H1 (cell line): Measurements from ENCODE around the gene CFAP157. TPM values are rescaled to one million over a fixed set of nuclear protein-coding genes. Genes with fewer than 3 reads are reported as not detected.
A peak's percentile ranks its signal among the peaks of the same experiment; 100 is the strongest.

Experiments used
- CTCF ChIA-PET: fragments of 300-600 bp; sonication (Branson Sonifier 250); formaldehyde crosslinking; loops from one replicate; lab custom pipeline; 2021; ENCODE audit not compliant: partially characterized antibody; lab: Charles Lee
- POLR2A ChIA-PET: fragments of 300-600 bp; sonication (Branson Sonifier 250); formaldehyde crosslinking; loops from one replicate; lab custom pipeline; 2021; ENCODE audit warnings: inconsistent platforms; ENCODE audit not compliant: partially characterized antibody; lab: Charles Lee
- DNase-seq, 2 experiments: peaks; one replicate each; pipeline versions ENCODE4 v3.0.0 to v3.0.0-alpha.2; 2010 to 2022; ENCODE audit warnings: low spot score in 2 of 2, low read depth in 1 of 2, mixed read lengths in 1 of 2
- FAIRE-seq: peaks from 2 replicates; lab custom pipeline; 2011; peaks lifted over from hg19 to GRCh38; lab: Jason Lieb, UNC
- H2AFZ ChIP-seq: 2 replicates; pipeline ENCODE4 v1.8.1; 2012; ENCODE audit warnings: low read length, inconsistent platforms
- H2AK5ac ChIP-seq: 2 replicates; pipeline ENCODE4 v1.6.1; 2013; ENCODE audit warnings: low read depth, low read length
- H2BK120ac ChIP-seq: replicated peaks from 2 replicates; pipeline ENCODE3; 2013; ENCODE audit warnings: low read depth, low read length, inconsistent platforms
- H2BK12ac ChIP-seq: 2 replicates; pipeline ENCODE4 v1.6.1; 2013; ENCODE audit warnings: low read depth, low read length
- H2BK15ac ChIP-seq: 2 replicates; pipeline ENCODE4 v1.6.1; 2013; ENCODE audit warnings: low read length
- H2BK20ac ChIP-seq: 2 replicates; pipeline ENCODE4 v1.6.1; 2013; ENCODE audit warnings: low read length
- H2BK5ac ChIP-seq: 2 replicates; pipeline ENCODE4 v1.6.1; 2013; ENCODE audit warnings: low read depth, low read length
- H3K14ac ChIP-seq: 2 replicates; pipeline ENCODE4 v1.6.1; 2013; ENCODE audit warnings: inconsistent platforms; ENCODE audit not compliant: insufficient read length
- H3K18ac ChIP-seq: 2 replicates; pipeline ENCODE4 v1.6.1; 2013; ENCODE audit warnings: low read length; ENCODE audit errors: extremely low read depth
- H3K23ac ChIP-seq: 2 replicates; pipeline ENCODE4 v1.6.1; 2013; ENCODE audit warnings: inconsistent platforms; ENCODE audit not compliant: insufficient read length
- H3K23me2 ChIP-seq: 2 replicates; pipeline ENCODE4 v1.6.1; 2013; ENCODE audit warnings: low read depth, low read length
- H3K27ac ChIP-seq: 2 replicates; pipeline ENCODE4 v1.6.1; 2011; ENCODE audit warnings: low read depth, low read length, inconsistent platforms
- H3K27me3 ChIP-seq, 4 experiments: replicated peaks in 1 of 4; 1 replicate in 1 of 4; 2 replicates in 3 of 4; pipeline versions ENCODE4 v1.6.1 to v1.8.1; 2011 to 2013; ENCODE audit warnings: low read length in 3 of 4, mild to moderate bottlenecking in 3 of 4, inconsistent platforms in 2 of 4, mixed read lengths in 2 of 4, moderate library complexity in 1 of 4; ENCODE audit not compliant: control insufficient read depth in 3 of 4, insufficient read depth in 3 of 4; ENCODE audit errors: extremely low read depth in 1 of 4
- H3K36me3 ChIP-seq, 4 experiments: 2 replicates each; pipeline versions ENCODE4 v1.6.1 to v1.8.1; 2011 to 2013; ENCODE audit warnings: mild to moderate bottlenecking in 4 of 4, low read length in 3 of 4, moderate library complexity in 2 of 4, control low read depth in 1 of 4, inconsistent platforms in 1 of 4; ENCODE audit not compliant: insufficient read depth in 4 of 4, control insufficient read depth in 2 of 4
- H3K4ac ChIP-seq: replicated peaks from 2 replicates; pipeline ENCODE3; 2013; ENCODE audit warnings: low read length, low read depth, mixed read lengths, inconsistent platforms; ENCODE audit not compliant: insufficient read length
- H3K4me1 ChIP-seq, 4 experiments: replicated peaks in 1 of 4; 1 replicate in 1 of 4; 2 replicates in 3 of 4; pipeline versions ENCODE4 v1.6.1 to v1.8.1; 2011 to 2013; ENCODE audit warnings: low read length in 3 of 4, inconsistent platforms in 2 of 4, mixed read lengths in 1 of 4; ENCODE audit not compliant: insufficient read depth in 4 of 4, control insufficient read depth in 3 of 4
- H3K4me2 ChIP-seq, 2 experiments: 2 replicates each; pipeline versions ENCODE4 v1.6.1 to v1.8.1; 2011 to 2013; ENCODE audit warnings: low read depth in 2 of 2, low read length in 2 of 2, control low read depth in 1 of 2, inconsistent platforms in 1 of 2, mild to moderate bottlenecking in 1 of 2; ENCODE audit not compliant: insufficient read depth in 1 of 2
- H3K4me3 ChIP-seq, 4 experiments: fragments of 200-600, 300-600 bp in 1 of 4; sonication (generic), shearing (Covaris generic), sonication (Bioruptor Twin) in 1 of 4; 2 replicates each; pipeline versions ENCODE4 v1.5.1 to v1.8.1; 2011 to 2016; ENCODE audit warnings: low read length in 4 of 4, low read depth in 3 of 4, control low read depth in 2 of 4, inconsistent platforms in 2 of 4, mild to moderate bottlenecking in 2 of 4, mixed read lengths in 1 of 4, moderate library complexity in 1 of 4; ENCODE audit not compliant: insufficient read depth in 2 of 4; ENCODE audit errors: extremely low read depth in 1 of 4
- H3K56ac ChIP-seq: replicated peaks from 2 replicates; pipeline ENCODE3; 2013; ENCODE audit warnings: low read depth, mild to moderate bottlenecking, mixed read lengths, low read length, inconsistent platforms; ENCODE audit not compliant: insufficient read length
- H3K79me1 ChIP-seq: 2 replicates; pipeline ENCODE4 v1.6.1; 2013; ENCODE audit warnings: low read depth, low read length, control low read depth
- H3K79me2 ChIP-seq, 2 experiments: 2 replicates each; pipeline versions ENCODE4 v1.6.1 to v1.8.1; 2012 to 2013; ENCODE audit warnings: low read length in 2 of 2, mild to moderate bottlenecking in 2 of 2, inconsistent platforms in 1 of 2; ENCODE audit not compliant: insufficient read depth in 2 of 2, control insufficient read depth in 1 of 2
- H3K9ac ChIP-seq, 4 experiments: replicated peaks in 1 of 4; 1 replicate in 1 of 4; 2 replicates in 3 of 4; pipeline versions ENCODE4 v1.6.1 to v1.8.1; 2011 to 2013; ENCODE audit warnings: low read depth in 3 of 4, low read length in 3 of 4, control low read depth in 2 of 4, mild to moderate bottlenecking in 2 of 4, moderate library complexity in 2 of 4, inconsistent platforms in 1 of 4; ENCODE audit errors: extremely low read depth in 1 of 4
- H3K9me3 ChIP-seq, 2 experiments: 2 replicates each; pipeline versions ENCODE4 v1.6.1 to v1.8.1; 2012 to 2013; ENCODE audit warnings: mild to moderate bottlenecking in 2 of 2, moderate library complexity in 2 of 2, control low read depth in 1 of 2, inconsistent platforms in 1 of 2, low read depth in 1 of 2, low read length in 1 of 2, mixed read lengths in 1 of 2; ENCODE audit not compliant: insufficient read depth in 2 of 2
- H4K20me1 ChIP-seq, 2 experiments: replicated peaks in 1 of 2; 2 replicates each; pipeline versions ENCODE3 to v1.8.1; 2011 to 2013; ENCODE audit warnings: inconsistent platforms in 2 of 2, low read length in 2 of 2, mild to moderate bottlenecking in 1 of 2; ENCODE audit not compliant: insufficient read depth in 2 of 2, control insufficient read depth in 1 of 2
- H4K5ac ChIP-seq: 2 replicates; pipeline ENCODE4 v1.6.1; 2013; ENCODE audit warnings: low read length, low read depth, mixed read lengths, inconsistent platforms; ENCODE audit not compliant: insufficient read length
- H4K8ac ChIP-seq: 2 replicates; pipeline ENCODE4 v1.8.0; 2013; ENCODE audit warnings: mild to moderate bottlenecking, moderate library complexity, low read length, inconsistent platforms; ENCODE audit not compliant: insufficient read depth; ENCODE audit errors: extremely low read depth
- H4K91ac ChIP-seq: replicated peaks from 2 replicates; pipeline ENCODE3; 2013; ENCODE audit warnings: low read length, mixed read lengths, inconsistent platforms; ENCODE audit not compliant: insufficient read length
- CHD2 ChIP-seq: IDR thresholded peaks from 2 replicates; pipeline ENCODE4 v1.6.1; 2012; ENCODE audit warnings: low read length, improper control_type of control experiment
- HDAC2 ChIP-seq, 2 experiments: fragments of 300-600 bp in 1 of 2; sonication (generic) in 1 of 2; IDR thresholded peaks; 2 replicates each; pipeline ENCODE4 v1.6.1; 2011 to 2012; ENCODE audit warnings: low read depth in 2 of 2, low read length in 2 of 2, mild to moderate bottlenecking in 2 of 2, moderate library complexity in 2 of 2, borderline replicate concordance in 1 of 2, inconsistent platforms in 1 of 2
- NRF1 ChIP-seq: IDR thresholded peaks from 2 replicates; pipeline ENCODE4 v1.6.1; 2011; ENCODE audit warnings: mild to moderate bottlenecking, low read depth, low read length, improper control_type of control experiment
- PHF8 ChIP-seq: fragments of 200-600 bp; sonication (generic); conservative IDR thresholded peaks from 2 replicates; pipeline ENCODE4 v1.7.1; 2012; ENCODE audit warnings: low read depth, mild to moderate bottlenecking, inconsistent platforms, low read length, moderate library complexity
- RXRA ChIP-seq: IDR thresholded peaks from 2 replicates; pipeline ENCODE4 v1.6.1; 2011; ENCODE audit warnings: low read depth, mild to moderate bottlenecking, low read length, moderate library complexity; ENCODE audit not compliant: insufficient read depth
- SAP30 ChIP-seq: fragments of 300-600 bp; sonication (generic); IDR thresholded peaks from 2 replicates; pipeline ENCODE4 v1.7.1; 2012; ENCODE audit warnings: low read length, moderate library complexity, mild to moderate bottlenecking, inconsistent platforms; ENCODE audit not compliant: insufficient read depth, insufficient replicate concordance
- WGBS, 2 experiments: shearing (Covaris generic) in 1 of 2; methylation state at CpG; one replicate each; pipeline versions ENCODE4 v1.1.6 to v1.1.7; 2013 to 2015; ENCODE audit warnings: low lambda C conversion rate in 2 of 2, mixed read lengths in 2 of 2, inconsistent platforms in 1 of 2, low coverage in 1 of 2, missing lambda C conversion rate in 1 of 2; ENCODE audit not compliant: insufficient replicate concordance in 2 of 2, insufficient coverage in 1 of 2, insufficient read length in 1 of 2; ENCODE audit errors: extremely low coverage in 1 of 2, missing lambda C conversion rate in 1 of 2; 5-methylcytosine and 5-hydroxymethylcytosine counted together
- polyA plus RNA-seq, 7 experiments: library from polyadenylated mRNA; depleted of rRNA in 3 of 7; stranded (reverse) in 5 of 7; unstranded in 2 of 7; fragments of >200 nt in 5 of 7; fragments of 200-250 nt in 2 of 7; gene quantifications; 1 replicate in 5 of 7; 2 replicates in 1 of 7; 4 replicates in 1 of 7; pipeline versions ENCODE4 v1.2.1 to v1.2.3, GENCODE V29; 2011 to 2013; ENCODE audit warnings: missing spikeins in 2 of 7, mixed read lengths in 2 of 7
- total RNA-seq: library from RNA; stranded (reverse); fragmentation: NEBNext Ultra II Directional; extraction: Animal tissue kit (Norgen Biotek cat#: 25700); gene quantifications from 2 replicates; pipeline ENCODE4 v1.2.1, GENCODE V29; 2021
- TF ChIP-seq, protein P1 (sequence below): IDR thresholded peaks from 2 replicates; pipeline ENCODE4 v1.6.1; 2012; ENCODE audit warnings: low read length, inconsistent platforms

Gene CFAP157
- total and polyA plus RNA-seq, 2 of the 8 experiments (the other 6 are each of a cell fraction or from before 2014, with no cell fraction given): not detected

- no peak overlapping the region for H3K23ac ChIP-seq
- peaks cover 3 to 11% (median 6%) of the 10 kb centered on the region in 4 experiments; a peak in 6 of 7 replicates for H3K4me1 ChIP-seq
- H4K8ac ChIP-seq: no peak overlapping the region
- H3K23me2 ChIP-seq: 0 out of 2 replicates have a peak, but pooled peaks cover 2% of the 10 kb centered on the region
- H3K4me2 ChIP-seq: no peak overlapping the region
- H3K9ac ChIP-seq: no peak overlapping the region
- no peak overlapping the region for H2BK15ac ChIP-seq
- no peaks in the 10 kb centered on the region for H3K9me3 ChIP-seq
- no peak overlapping the region for H4K91ac ChIP-seq
- DNase-seq: no peak
- no peak for FAIRE-seq
- H3K79me2 ChIP-seq: no peaks in the 10 kb centered on the region
- H4K20me1 ChIP-seq: peaks cover 0 to 2% of the 10 kb centered on the region in 2 experiments
- H3K27me3 ChIP-seq: no peaks in the 10 kb centered on the region
- H3K14ac ChIP-seq: no peak overlapping the region
- H4K5ac ChIP-seq: no peak overlapping the region
- no peak overlapping the region for H3K4me3 ChIP-seq
- H2AK5ac ChIP-seq: no peak overlapping the region
- WGBS, 2 experiments: 96% methylated on average over 9 of the region's 9 CpGs; no CpG with 5 or more reads in 1 of the 2 experiments
- H3K27ac ChIP-seq: no peak overlapping the region
- H2BK12ac ChIP-seq: 0 out of 2 replicates have a peak overlapping the region, but pooled peaks have one; percentile 39
- no peak overlapping the region for H2AFZ ChIP-seq
- no peak overlapping the region for H2BK20ac ChIP-seq
- no peak overlapping the region for H3K56ac ChIP-seq
- H2BK120ac ChIP-seq: no peak overlapping the region
- ChIA-PET CTCF (interaction anchor here (0.6 to 5.0 kb wide), 9 partner anchors 14 to 227 kb away, joined by 3 to 18 read pairs (median 4); partner anchors contain the start of gene CFAP157), POLR2A (interaction anchor here (0.7 kb wide), 1 partner anchor 28 kb away, joined by 3 read pairs; no protein-coding TSS in a partner anchor)
- H3K79me1 ChIP-seq: no peaks in the 10 kb centered on the region
- TF ChIP-seq PHF8 (no peak), NRF1 (no peak), HDAC2 (IDR thresholded peaks at IDR 0.05; ENCODE audit: borderline replicate concordance in 1 of 2, low read depth in 2 of 2, low read length in 2 of 2) (no peak), SAP30 (no peak), CHD2 (no peak), RXRA (no peak)
- TF ChIP-seq, protein P1, sequence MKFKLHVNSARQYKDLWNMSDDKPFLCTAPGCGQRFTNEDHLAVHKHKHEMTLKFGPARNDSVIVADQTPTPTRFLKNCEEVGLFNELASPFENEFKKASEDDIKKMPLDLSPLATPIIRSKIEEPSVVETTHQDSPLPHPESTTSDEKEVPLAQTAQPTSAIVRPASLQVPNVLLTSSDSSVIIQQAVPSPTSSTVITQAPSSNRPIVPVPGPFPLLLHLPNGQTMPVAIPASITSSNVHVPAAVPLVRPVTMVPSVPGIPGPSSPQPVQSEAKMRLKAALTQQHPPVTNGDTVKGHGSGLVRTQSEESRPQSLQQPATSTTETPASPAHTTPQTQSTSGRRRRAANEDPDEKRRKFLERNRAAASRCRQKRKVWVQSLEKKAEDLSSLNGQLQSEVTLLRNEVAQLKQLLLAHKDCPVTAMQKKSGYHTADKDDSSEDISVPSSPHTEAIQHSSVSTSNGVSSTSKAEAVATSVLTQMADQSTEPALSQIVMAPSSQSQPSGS: no peak
- H3K36me3 ChIP-seq: no peaks in the 10 kb centered on the region
- no peak overlapping the region for H2BK5ac ChIP-seq
- no peak overlapping the region for H3K18ac ChIP-seq
- no peak overlapping the region for H3K4ac ChIP-seq
Measured at GRCh38 chr9:127730799-127731410, 24.1 kb downstream of the CFAP157 start.
